Measurements from ENCODE around the gene LOC101059915.

Gene LOC101059915

GRCh38 chrX:71664889-71665491, 2.4 kb upstream of the LOC101059915 start:
- TF ChIP-seq, protein P1, sequence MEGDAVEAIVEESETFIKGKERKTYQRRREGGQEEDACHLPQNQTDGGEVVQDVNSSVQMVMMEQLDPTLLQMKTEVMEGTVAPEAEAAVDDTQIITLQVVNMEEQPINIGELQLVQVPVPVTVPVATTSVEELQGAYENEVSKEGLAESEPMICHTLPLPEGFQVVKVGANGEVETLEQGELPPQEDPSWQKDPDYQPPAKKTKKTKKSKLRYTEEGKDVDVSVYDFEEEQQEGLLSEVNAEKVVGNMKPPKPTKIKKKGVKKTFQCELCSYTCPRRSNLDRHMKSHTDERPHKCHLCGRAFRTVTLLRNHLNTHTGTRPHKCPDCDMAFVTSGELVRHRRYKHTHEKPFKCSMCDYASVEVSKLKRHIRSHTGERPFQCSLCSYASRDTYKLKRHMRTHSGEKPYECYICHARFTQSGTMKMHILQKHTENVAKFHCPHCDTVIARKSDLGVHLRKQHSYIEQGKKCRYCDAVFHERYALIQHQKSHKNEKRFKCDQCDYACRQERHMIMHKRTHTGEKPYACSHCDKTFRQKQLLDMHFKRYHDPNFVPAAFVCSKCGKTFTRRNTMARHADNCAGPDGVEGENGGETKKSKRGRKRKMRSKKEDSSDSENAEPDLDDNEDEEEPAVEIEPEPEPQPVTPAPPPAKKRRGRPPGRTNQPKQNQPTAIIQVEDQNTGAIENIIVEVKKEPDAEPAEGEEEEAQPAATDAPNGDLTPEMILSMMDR (IDR thresholded peaks at IDR 0.05): no peak
- H3K36me3 ChIP-seq: no peaks in the 10 kb centered on the region
- H3K4me1 ChIP-seq: no peaks in the 10 kb centered on the region
- no peak overlapping the region for H3K27ac ChIP-seq
- no peak overlapping the region for H3K9ac ChIP-seq (ENCODE audit: low read depth in 2 of 2, low read length in 2 of 2)
- no peak overlapping the region for H3K4me3 ChIP-seq
- no peak for DNase-seq
- intact Hi-C loops (cut with DNase I): no loop called here
- no peaks in the 10 kb centered on the region for H3K27me3 ChIP-seq
- H3K9me3 ChIP-seq: no peaks in the 10 kb centered on the region

DNA sequence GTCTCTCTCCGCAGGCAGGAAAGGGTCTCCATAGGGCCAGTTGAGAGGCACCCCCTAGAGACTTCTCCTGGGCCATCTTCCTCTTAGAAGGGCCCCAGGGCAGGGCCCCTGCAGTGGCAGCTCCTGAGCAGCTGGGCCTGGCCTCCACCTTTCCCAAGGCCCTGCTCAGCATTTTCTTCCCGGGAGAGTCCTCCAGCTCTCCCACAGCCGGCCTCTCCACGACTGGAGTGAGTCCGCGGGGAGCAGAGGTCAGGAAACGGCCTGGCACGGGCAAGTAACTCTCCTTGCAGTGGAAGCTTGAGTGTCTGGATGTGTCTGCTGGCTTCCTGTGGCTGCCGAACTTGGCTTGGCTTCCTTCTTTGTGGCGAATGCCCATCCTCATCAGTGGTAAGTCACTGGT, 1.6 kb upstream of the LOC101059915 start:
- DNase-seq: no peak
- intact Hi-C loops (cut with DNase I): no loop called here
- Histone ChIP-seq H3K27me3 (no peaks in the 10 kb centered on the region), H3K9ac (ENCODE audit: low read depth in 2 of 2, low read length in 2 of 2) (no peak overlapping the region), H3K27ac (no peak overlapping the region), H3K36me3 (no peaks in the 10 kb centered on the region), H3K4me3 (no peak overlapping the region), H3K9me3 (no peaks in the 10 kb centered on the region), H3K4me1 (no peaks in the 10 kb centered on the region)
- TF ChIP-seq, protein P1 (IDR thresholded peaks at IDR 0.05): no peak

DNA sequence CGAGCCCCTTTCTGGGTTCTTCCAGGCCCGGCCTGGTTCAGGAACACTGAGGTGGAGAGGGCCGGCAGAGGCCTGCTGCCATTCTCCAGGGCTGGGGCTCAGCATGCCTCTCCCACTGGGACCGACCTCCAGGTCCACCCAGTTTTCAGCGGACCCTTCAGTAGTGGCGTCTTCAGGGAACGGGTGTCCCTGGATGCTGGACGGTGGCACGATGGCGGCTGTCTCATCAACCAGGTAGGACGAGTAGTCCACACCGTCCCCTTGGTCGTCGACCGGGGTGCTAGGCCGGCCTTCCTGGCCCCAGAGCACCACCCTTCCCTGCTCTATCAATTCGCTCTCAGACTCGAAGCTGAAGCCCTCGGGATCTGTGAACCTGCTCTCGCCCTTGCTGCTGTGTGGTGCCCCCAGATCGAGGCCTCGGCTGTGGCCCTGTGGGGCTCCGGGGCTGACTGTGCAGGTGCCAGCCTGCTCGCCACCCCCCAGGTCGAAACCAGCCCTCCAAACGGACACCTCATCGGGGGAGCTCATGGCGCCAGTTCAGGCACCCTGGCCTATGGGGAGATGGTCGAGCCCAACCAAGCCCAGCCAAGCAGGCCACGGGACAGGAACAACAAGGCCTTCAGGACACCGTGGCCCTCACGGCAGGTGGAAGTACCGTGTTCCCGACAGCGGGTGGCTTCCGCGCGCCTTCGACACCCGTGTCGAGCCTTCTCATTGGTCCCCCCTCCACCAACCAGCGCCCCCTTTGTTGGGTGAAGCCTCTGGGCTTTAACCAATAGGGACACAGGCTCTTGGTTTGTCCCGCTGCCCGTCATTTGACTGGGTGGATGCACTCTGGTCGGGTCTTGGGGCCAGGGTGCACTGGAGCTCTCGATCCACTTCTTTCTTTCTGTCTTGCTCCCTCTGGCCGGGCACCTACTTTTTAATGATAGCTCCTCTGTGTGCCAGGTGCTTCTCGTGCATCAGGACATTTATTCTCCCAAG, 814 bp upstream of the LOC101059915 start:
- H3K4me1 ChIP-seq: no peaks in the 10 kb centered on the region
- H3K36me3 ChIP-seq: no peaks in the 10 kb centered on the region
- intact Hi-C loops (cut with DNase I): no loop called here
- no peak overlapping the region for H3K27ac ChIP-seq
- H3K4me3 ChIP-seq: no peak overlapping the region
- TF ChIP-seq, protein P1 (IDR thresholded peaks at IDR 0.05): no peak
- DNase-seq: no peak
- no peak overlapping the region for H3K9ac ChIP-seq (ENCODE audit: low read depth in 2 of 2, low read length in 2 of 2)
- H3K27me3 ChIP-seq: no peaks in the 10 kb centered on the region
- H3K9me3 ChIP-seq: no peaks in the 10 kb centered on the region

GRCh38 chrX:71668248-71668595, 876 bp downstream of the LOC101059915 start:
- intact Hi-C loops (cut with DNase I): no loop called here
- H3K36me3 ChIP-seq: no peaks in the 10 kb centered on the region
- TF ChIP-seq, protein P1 (IDR thresholded peaks at IDR 0.05): no peak

GRCh38 chrX:71669492-71669891, 2.1 kb downstream of the LOC101059915 start:
- Histone ChIP-seq H3K27ac (no peak overlapping the region), H3K9ac (ENCODE audit: low read depth in 2 of 2, low read length in 2 of 2) (no peak overlapping the region), H3K9me3 (no peaks in the 10 kb centered on the region), H3K4me3 (no peak overlapping the region), H3K4me1 (no peaks in the 10 kb centered on the region), H3K36me3 (no peaks in the 10 kb centered on the region), H3K27me3 (no peaks in the 10 kb centered on the region)
- intact Hi-C loops (cut with DNase I): no loop called here
- no peak for DNase-seq
- TF ChIP-seq, protein P1 (IDR thresholded peaks at IDR 0.05): no peak

More at GRCh38 chrX:71668248-71668595, 876 bp downstream of the LOC101059915 start:
- Histone ChIP-seq H3K9ac (ENCODE audit: low read depth in 2 of 2, low read length in 2 of 2) (no peak overlapping the region), H3K27ac (no peak overlapping the region), H3K4me1 (no peaks in the 10 kb centered on the region), H3K9me3 (no peaks in the 10 kb centered on the region), H3K4me3 (no peak overlapping the region), H3K27me3 (no peaks in the 10 kb centered on the region)
- no peak for DNase-seq
